IPS DF 4.7 (cell line): ENCODE data around the gene WASF2.
"Not testable (repeated sequence)": the region's sequence is repeated elsewhere in the genome, so short reads cannot be mapped to it uniquely, and the experiment has no call there.

Source experiments
- DNase-seq: peaks from one replicate; pipeline ENCODE4 v3.0.0-alpha.2; 2013; ENCODE audit warnings: low spot score; ENCODE audit errors: extremely low read depth

Gene WASF2

DNA sequence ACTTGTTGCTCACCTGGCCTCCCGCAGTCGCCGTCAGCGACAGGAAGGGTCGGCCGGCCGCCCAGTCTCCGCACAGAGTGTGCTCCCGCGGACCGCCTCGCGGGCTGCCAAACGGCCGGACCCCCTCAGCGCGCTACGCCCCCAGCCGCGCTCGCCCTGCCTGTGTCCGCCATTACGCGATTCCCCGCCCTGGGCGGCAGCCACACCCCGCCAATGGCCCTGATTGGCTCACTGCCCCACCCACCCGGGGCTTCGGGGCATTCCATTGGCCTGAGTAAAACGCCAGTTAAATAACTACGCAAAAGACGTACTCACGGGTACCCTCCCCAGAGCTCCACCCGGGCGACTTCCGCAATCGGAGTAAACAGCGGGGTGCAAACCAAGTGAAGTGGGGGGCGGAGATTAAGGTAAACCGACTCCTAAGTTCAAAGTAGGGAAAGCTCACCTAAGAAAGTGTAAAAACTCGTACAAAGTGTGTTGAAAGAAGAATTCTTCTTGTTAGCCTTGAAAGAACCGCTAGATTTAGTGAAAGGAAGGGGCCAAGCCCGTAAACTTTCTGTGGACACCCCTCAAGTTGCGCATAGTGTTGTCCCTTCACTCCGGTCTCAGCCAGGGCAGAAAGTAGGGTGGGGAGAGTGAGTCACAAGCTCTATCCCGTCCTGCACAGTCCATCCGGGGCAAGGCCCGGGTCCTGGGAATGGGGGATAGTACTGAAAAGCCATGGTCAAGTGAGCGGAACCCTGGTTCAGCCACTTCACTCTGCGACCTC lies at the start of gene WASF2:
Gene WASF2 (minus strand): TSS at position 195 of the 769 bp plus-strand sequence. CDS start 61,277 bp downstream, outside the sequence.
- peak; percentile 87 for DNase-seq

DNA sequence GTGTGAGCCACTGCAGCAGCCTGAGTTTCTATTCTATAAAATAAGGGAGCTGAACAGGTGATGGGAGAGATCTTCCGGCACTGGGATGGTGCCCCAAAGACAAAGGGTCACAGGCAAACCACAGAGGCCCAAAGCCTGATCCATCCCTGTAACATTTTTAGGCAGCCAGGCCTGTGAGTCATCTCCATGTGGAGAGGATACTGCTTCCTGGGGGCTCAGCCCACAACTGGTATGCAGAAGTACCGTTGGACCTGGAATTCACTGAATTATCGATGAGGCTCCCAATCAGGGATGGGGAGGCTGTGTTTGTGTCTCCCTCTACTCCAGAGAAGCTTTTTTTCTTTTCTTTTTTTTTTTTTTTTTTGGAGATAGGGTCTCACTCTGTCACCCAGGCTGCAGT lies 48.8 kb upstream of the WASF2 start:
- no peak for DNase-seq

DNA sequence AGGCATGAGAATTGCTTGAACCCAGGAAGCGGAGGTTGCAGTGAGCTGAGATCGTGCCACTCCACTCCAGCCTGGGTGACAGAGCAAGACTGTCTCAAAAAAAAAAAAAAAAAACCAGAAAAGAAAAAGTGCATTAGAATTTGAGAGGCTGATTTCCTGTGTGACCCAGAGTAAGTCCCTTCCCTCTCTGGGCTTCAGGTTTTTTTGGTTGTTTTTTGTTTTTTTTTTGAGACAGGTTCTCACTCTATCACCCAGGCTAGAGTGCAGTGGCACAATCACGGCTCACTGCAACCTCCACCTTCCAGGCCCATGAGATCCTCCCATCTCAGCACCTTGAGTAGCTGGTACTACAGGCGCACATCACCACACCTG lies 48.3 kb upstream of the WASF2 start:
- not testable (repeated sequence) for DNase-seq

DNA sequence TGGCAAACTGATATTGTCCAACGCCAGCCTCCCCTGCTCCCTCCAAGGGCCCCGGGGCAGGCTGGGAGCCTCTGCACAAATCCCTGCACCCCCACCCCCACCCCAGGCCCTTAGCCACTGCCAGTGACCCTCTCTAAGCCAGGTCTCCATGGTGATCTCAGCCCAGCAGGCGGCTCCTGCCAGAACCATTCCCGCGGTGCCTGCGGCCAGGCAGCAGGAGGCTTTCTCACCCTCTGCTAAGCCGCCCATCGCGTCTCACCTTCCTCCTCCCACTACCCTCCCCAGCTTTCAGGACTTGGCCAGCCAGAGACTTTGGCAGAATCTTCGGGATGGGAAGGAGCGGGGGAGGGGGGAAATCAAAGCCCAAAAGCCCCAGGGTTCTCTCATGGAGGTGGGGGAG lies 46.8 kb upstream of the WASF2 start:
- DNase-seq = no peak

DNA sequence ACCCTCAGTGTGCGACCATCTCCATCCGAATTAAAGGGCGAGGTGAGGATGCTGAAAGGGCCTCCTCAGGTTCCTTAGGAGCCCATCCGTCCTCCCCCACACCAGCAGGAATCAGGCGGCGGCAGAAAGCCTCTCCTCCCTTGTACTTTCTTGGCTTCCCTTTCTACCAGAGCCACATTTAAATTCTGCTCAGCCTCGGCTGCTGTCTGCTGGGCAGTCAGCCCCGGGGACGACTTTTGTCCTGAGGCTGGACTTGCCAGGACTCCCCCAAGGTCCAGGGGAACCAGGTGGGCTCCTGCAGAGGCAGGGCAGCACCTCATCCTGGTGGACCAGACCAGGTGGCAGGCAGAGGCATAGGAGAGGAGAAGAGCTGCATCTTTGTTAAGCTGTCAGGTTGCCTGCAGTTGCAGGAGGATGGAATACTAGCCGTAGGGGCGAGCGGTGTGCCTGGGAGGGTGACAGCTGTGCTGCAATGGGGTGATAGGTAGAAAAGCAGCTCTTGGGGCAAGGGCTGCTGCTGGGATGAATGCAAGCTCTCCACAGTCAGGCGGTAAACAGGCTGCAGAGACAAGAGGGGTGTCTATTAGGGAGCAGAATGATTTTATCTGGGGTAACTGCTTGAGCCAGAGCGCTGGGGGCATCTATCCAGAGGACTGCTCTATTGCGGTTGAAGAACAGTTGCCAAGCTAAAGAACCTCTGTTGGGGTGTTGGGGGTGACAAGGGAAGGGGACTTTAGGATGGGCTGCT lies 46.2 kb upstream of the WASF2 start:
- DNase-seq = no peak

- no peak for DNase-seq
Measured at GRCh38 chr1:27535386-27535785, 45.4 kb upstream of the WASF2 start.

DNA sequence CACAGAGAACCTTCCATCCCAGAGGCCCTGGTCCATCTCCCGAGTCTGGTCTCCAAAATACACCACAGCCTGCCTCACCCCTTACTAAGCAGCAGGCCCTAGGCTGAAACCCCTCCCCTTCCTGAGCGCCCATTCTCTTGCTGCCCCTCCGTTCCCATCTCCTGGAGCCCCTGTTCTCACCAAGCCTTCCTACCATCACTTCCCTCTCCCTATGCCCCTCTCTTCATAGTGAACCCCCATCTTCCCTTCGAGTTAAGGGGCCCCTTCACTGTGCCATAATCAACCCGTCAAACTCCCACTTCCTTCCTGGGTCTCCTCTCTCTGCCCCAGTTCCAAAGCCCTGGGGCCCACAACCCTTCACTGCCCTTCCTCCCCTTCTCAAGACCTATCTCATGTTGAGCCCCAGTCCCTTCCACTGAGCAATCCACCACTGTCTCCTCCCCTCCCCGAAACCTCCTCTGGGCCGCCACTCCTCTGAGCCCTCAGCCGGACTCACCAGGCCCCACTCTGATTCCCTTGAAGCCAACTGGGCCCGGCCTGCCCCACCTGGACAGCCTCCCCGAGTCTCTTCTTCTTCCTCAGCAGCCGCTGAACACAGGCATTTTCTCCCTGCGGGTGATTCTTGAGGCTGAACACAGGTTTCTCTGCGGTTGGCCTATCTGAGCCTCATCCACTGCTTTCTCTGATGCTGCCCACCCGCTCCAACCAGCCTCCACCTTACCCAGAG lies 42.2 kb upstream of the WASF2 start:
- no peak for DNase-seq

DNA sequence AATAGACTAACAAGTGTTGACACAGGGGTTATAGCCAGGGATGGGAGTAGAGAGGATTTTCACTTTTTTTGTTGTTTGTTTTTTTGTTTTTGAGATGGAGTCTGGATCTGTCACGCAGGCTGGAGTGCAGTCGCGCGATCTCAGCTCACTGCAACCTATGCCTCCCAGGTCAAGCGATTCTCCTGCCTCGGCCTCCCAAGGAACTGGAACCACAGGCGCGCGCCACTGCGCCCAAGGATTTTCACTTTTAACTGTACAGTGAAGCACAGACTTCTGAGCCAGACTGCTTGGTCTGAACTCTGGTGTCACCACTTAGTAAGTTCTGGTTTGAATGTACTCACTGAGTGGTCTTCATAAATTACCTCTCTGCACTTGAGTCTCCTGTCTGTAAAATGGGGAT lies 40.2 kb upstream of the WASF2 start:
- no peak for DNase-seq

- DNase-seq = no peak
Measured at GRCh38 chr1:27529704-27530018, 39.7 kb upstream of the WASF2 start.

- no peak for DNase-seq
Measured at GRCh38 chr1:27528818-27529703, 39.1 kb upstream of the WASF2 start.

- no peak for DNase-seq
Measured at GRCh38 chr1:27527890-27528817, 38.2 kb upstream of the WASF2 start.

DNA sequence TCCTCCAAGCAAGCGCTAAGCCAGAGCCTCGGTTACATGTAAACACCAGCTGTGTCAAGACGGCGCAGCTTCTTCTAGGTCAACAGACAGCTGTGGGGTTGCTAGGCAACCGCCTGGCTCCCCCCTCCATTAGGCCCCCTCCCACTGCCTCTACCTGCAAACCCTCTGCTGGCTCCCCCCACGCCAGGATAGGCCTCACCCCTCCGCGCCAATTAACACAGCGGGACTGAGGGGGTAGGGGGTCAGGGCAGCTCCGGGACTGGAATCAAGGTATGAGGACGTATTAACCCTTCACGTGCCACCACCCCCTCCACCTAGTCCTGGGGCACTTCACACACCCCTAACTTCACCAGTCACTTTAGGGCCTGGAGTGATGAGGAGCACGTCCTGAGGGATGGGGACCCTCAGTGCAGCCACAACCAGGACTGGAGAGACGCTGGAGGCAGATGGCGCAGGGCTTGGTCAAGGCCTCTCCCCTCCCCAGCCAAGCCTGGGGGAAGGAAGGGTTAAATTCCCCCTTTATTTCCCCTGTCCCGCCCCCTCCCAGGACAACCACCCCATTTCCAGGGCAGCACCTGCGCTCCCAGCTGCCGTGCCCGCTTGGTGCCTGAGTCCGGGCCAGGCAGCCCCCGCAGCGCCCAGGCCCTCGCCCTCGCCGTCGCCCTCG lies 37.4 kb upstream of the WASF2 start:
- DNase-seq = no peak

DNA sequence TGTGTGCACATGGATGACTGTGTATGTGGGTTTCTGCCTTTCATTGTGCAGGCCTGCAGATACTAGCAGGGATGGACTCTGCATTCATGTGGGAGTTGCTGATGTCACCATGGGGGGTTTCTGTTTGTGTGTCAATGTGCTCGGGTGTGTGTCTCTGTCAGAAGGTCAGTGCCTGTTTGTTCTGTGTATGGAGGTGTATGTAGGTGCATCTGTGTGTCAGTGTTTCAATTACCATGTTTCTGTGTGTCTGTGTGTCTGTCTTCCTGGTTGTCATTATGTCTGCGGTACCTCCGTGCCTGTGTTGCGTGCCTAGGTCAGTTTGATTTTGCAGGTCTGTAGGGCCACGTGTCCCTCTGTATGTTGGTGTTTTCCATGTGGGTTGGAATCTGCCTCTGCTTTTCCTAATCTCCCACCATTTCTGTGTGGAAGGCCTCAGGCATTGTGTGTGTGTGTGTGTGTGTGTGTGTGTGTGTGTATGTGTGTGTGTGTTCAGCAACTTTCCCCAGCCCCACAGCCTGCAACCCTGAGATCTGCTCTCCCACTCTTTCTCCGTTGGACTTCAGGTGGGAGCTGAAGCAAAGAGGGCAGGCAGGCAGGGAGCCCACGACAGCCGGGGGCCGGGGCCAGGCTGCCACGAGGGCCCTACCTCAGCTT lies 36.7 kb upstream of the WASF2 start:
- DNase-seq = no peak

DNA sequence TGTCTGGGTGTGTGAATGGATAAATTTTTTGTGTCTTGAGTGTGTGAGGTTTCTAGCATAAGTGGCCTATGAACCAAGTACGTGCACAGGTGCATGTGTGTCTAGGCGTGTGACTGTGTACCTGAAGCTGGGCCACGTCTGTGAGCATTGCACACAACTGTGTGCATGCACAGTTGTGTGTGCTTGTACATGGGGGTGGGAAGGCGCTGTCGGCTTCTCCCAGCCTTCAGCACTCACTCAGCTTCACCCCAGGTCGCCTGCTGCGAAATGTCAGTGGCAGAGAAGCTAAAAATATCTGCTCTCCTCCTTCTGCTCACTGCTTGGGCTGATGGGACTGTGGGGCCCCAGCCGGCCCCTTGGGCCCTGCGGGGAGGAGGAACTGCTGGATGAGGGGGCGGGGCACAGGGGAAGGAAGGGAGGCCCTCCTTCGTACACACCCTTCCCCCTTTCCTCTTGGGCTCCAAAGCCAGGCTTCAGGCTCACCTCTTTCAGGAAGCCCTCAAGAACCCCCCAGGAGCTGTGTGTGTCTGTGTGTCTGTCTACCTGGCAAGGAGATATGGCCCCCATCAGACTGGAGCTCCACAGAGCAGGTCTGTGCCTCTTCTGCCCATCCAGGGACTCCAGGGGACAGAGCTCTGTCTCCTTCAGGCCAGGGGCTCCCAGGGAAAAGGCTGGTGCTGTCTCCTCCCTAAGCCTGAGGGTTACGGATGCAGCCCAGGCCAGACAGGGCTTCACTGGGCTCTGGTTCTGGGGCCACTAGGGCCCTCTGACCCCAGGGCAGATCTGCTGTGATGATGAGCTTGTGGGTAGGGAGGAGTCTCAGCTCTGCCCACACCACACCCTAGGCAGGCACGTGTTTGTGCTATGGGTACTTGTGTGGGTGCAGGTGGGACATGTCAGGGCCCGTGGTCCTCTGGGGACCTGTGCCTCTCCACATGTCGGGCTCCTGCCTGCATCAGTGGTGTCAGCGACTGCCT lies 35.6 kb upstream of the WASF2 start:
- DNase-seq = no peak

- DNase-seq = no peak
Measured at GRCh38 chr1:27523337-27524020, 33.5 kb upstream of the WASF2 start.

DNA sequence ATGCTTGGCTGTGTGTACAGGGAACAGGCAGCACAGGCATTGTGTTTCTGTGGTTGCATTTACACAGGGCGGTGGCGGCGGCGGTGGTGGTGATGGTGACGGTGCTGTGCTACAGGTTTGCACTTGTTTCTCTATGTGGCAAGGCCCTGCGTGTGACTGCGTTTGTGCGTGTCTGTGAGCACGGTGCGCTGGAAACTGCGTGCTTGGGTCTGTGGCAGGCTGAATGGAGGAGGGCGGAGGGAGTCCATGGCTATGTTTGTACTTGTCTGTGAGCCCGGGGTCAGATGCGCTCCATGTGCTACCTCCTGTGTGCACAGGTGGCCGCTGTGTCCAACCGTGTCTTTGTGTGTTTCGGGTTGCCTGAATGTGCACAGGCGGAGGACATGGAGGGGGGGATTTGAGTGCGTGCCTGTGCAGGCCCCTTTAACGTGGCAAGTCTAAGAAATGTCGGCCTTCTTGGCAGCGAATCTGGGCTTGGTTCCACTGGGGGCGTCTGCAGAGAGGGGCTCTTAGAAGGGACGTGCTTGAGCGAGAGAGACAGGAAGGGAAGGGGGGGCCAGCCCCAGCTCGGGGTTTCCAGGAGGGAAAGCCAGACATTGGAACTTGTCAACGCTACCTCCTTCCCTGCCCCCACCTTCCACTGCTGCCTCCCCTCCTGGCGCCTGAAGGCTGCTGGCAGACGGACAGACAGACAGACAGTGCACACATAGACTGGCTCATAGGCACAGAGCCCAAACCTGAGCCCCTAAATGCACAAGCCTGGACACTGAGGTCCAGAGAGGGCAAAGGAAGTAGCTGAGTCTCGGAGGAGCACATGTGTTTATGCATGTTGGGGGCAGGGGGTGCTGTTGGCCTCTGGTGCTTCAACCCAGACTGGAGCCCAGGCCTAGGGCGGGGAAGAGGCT lies 32.7 kb upstream of the WASF2 start:
- DNase-seq = no peak
